Measurements from ENCODE around the gene DNAH3. TPM values are rescaled to one million over a fixed set of nuclear protein-coding genes. Genes with fewer than 3 reads are reported as not detected.

Gene DNAH3
- polyA plus RNA-seq, 2 of the 4 experiments (the other 2 are of a cell fraction), result 0.37 to 0.81 TPM

- TF ChIP-seq RFX5 (IDR thresholded peaks at IDR 0.05) (no peak), PHF8 (IDR thresholded peaks at IDR 0.05; ENCODE audit: borderline replicate concordance, low read depth) (peak; percentile 34; the same call in 1 of the 2 replicates)
- DNase-seq (ENCODE audit: low read depth in 1 of 2, low spot score in 1 of 2) (peak in 1 of 2 experiments; percentile 36), ATAC-seq (peak; percentile 26 to 32), FAIRE-seq (no peak)
- 1% methylated on average over 18 of the region's 23 CpGs for WGBS (ENCODE audit: missing lambda C conversion rate)
- peaks cover 59% of the 10 kb centered on the region for H3K4me1 ChIP-seq
- H3K27ac ChIP-seq, result peak overlapping the region; percentile 92 to 98
- POLR2A ChIA-PET, result interaction anchor here (0.6 to 1.9 kb wide), 12 partner anchors 9 to 442 kb away, joined by 3 to 15 read pairs (median 5); partner anchors contain the start of genes ERI2 and REXO5
- H3K4me3 ChIP-seq, result peak overlapping the region; percentile 90
- H3K9me3 ChIP-seq, result no peaks in the 10 kb centered on the region
- CTCF ChIA-PET, result interaction anchor here (0.7 to 9.6 kb wide), 5 partner anchors 10 to 257 kb away, joined by 3 to 60 read pairs (median 6); no protein-coding TSS in a partner anchor
- peak overlapping the region; percentile 91 for H3K4me2 ChIP-seq
Observed at GRCh38 chr16:20899477-20900298, 251.0 kb downstream of the DNAH3 start.

GRCh38 chr16:20899071-20899470, 251.6 kb downstream of the DNAH3 start:
- no peak for TF ChIP-seq GATA3 (IDR thresholded peaks at IDR 0.05; ENCODE audit: borderline replicate concordance)
- ATAC-seq, result no peak
- peak overlapping the region; percentile 92 to 98 for H3K27ac ChIP-seq
- H3K4me2 ChIP-seq, result peak overlapping the region; percentile 91
- H3K4me1 ChIP-seq, result peaks cover 53% of the 10 kb centered on the region
- 20% methylated on average over 5 of the region's 5 CpGs for WGBS (ENCODE audit: missing lambda C conversion rate)
- ChIA-PET POLR2A (interaction anchor here (1.2 to 1.9 kb wide), 5 partner anchors 15 to 92 kb away, joined by 5 to 15 read pairs (median 8); partner anchors contain the start of genes ERI2 and REXO5), CTCF (interaction anchor here (1.4 to 9.6 kb wide), 2 partner anchors 9 to 49 kb away, joined by 7 to 60 read pairs; no protein-coding TSS in a partner anchor)
- FAIRE-seq, result no peak
- H3K9me3 ChIP-seq, result no peaks in the 10 kb centered on the region
- no peak for DNase-seq (ENCODE audit: low read depth in 1 of 2, low spot score in 1 of 2)
- peak overlapping the region; percentile 90 for H3K4me3 ChIP-seq

- FAIRE-seq, result no peak
- CTCF ChIA-PET, result interaction anchor here (0.5 to 9.6 kb wide), 3 partner anchors 8 to 48 kb away, joined by 3 to 60 read pairs (median 3); no protein-coding TSS in a partner anchor
- no peak for ATAC-seq
- Histone ChIP-seq H3K4me1 (peaks cover 42% of the 10 kb centered on the region), H3K4me3 (no peak overlapping the region), H3K4me2 (peak overlapping the region; percentile 91), H3K27ac (peak overlapping the region; percentile 16 to 38; a peak in 3 of 6 replicates), H3K9me3 (no peaks in the 10 kb centered on the region)
- POLR2A ChIA-PET, result no interaction called here
- 73% methylated on average over 3 of the region's 3 CpGs for WGBS (ENCODE audit: missing lambda C conversion rate)
- no peak for TF ChIP-seq NFE2L2 (conservative IDR thresholded peaks at IDR 0.05; ENCODE audit: low read length)
- no peak for TF ChIP-seq FOXS1 (CRISPR knock-in tag; IDR thresholded peaks at IDR 0.05)
- no peak for TF ChIP-seq PHF8 (IDR thresholded peaks at IDR 0.05; ENCODE audit: borderline replicate concordance, low read depth)
- no peak for TF ChIP-seq HOXB5 (CRISPR knock-in tag; IDR thresholded peaks at IDR 0.05)
- TF ChIP-seq JUNB (IDR thresholded peaks at IDR 0.05), result no peak
- no peak for TF ChIP-seq FOSB (CRISPR knock-in tag; IDR thresholded peaks at IDR 0.05)
- TF ChIP-seq BHLHE40 (IDR thresholded peaks at IDR 0.05; ENCODE audit: low read depth, low read length), result no peak
- TF ChIP-seq EHMT2 (IDR thresholded peaks at IDR 0.05; ENCODE audit: low read depth), result no peak
- TF ChIP-seq HES2 (IDR thresholded peaks at IDR 0.05), result no peak
- TF ChIP-seq E2F6 (IDR thresholded peaks at IDR 0.05; ENCODE audit: borderline replicate concordance, low read depth), result no peak
- no peak for TF ChIP-seq EP300 (IDR thresholded peaks at IDR 0.05)
- TF ChIP-seq HEYL (CRISPR knock-in tag; IDR thresholded peaks at IDR 0.05), result no peak
- no peak for TF ChIP-seq PBX3 (IDR thresholded peaks at IDR 0.05)
- TF ChIP-seq MYC (IDR thresholded peaks at IDR 0.05; ENCODE audit: borderline replicate concordance, low read length), result no peak
- no peak for TF ChIP-seq HOXA7 (CRISPR knock-in tag; IDR thresholded peaks at IDR 0.05)
- TF ChIP-seq NR3C1 (IDR thresholded peaks at IDR 0.05), result no peak
- no peak for TF ChIP-seq POLR2A (IDR thresholded peaks at IDR 0.05; ENCODE audit: low read length)
- no peak for DNase-seq (ENCODE audit: low read depth in 1 of 2, low spot score in 1 of 2)
Observed at GRCh38 chr16:20897922-20898321, 252.7 kb downstream of the DNAH3 start.
